Astrocyte (in vitro differentiated cells and primary cell): ENCODE measurements around the gene ALG6.

Source experiments
- CTCF ChIP-seq: IDR thresholded peaks from 2 replicates; pipeline ENCODE4 v1.5.1; 2011; ENCODE audit warnings: low read depth, mild to moderate bottlenecking, inconsistent platforms, low read length, moderate library complexity; ENCODE audit not compliant: insufficient read depth
- EZH2 ChIP-seq: IDR thresholded peaks from 2 replicates; pipeline ENCODE4 v1.6.1; 2012; ENCODE audit warnings: mild to moderate bottlenecking, low read length, inconsistent platforms; ENCODE audit not compliant: insufficient read depth

- no peak for TF ChIP-seq CTCF
- TF ChIP-seq EZH2 = no peak
These were observed 85.8 kb downstream of the ALG6 start for GRCh38 chr1:63453232-63453631.
